GM19467 (cell line): ENCODE results near the gene CDH23.

Experiments
- ATAC-seq: cut with Tn5 transposase; IDR thresholded peaks from one replicate; pipeline ENCODE4 v1.9.1; 2021; ENCODE audit warnings: mild to moderate bottlenecking, moderate library complexity; ENCODE audit not compliant: unreplicated experiment

CDH23 gene

DNA sequence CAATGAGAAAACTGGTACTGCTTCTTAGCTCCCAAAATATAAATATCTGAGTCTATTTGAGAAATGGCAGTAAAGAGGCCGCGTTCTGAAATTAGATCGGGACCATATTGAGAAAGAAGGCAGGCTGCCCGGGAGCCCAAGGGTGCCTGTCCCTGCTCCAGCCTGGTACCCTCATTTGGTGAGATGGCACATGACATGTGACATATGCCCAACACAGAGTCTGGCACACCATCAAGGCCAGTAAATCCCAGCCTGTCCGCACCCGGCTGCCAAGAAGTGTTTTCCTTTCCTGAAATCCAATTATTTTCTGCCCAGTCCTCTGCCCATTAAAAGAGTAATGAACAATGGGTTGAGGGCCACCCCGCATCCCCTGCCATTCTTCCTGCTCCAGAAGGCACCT lies 66.4 kb downstream of the CDH23 start:
- no peak for ATAC-seq

DNA sequence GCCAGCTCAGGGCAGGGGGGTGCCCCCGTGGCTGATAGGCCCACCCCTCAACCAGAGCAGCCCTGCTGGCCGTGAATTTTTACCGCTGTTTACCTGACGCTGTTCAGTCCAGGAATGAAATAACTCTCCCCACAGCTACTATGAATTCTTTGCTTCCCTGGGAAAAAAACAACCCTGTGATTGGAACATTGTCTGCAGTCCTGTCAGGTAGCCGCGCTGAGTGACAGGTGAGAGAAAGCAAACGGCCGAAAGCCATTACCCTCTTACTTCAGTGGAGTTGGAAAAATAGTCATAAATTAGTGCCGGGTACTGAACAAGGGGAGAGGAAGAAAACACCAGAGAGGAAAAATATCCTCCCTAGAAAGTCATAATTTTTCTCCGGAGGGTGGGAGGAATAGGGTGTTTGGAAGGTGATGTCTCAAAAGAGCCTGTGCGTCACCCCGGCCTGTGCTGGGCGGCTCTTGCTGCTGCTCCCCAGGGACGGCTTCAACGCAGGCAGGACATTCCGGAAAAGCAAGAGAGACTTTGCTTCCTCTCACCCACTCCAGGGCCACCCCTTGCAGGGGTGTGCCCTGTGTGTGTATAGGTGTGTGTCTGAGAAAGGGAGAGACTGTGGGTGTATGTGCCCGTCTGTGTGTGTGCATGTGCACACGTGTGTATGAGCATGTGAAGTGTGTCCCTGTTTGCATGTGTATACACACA lies 69.0 kb downstream of the CDH23 start:
- no peak for ATAC-seq

DNA sequence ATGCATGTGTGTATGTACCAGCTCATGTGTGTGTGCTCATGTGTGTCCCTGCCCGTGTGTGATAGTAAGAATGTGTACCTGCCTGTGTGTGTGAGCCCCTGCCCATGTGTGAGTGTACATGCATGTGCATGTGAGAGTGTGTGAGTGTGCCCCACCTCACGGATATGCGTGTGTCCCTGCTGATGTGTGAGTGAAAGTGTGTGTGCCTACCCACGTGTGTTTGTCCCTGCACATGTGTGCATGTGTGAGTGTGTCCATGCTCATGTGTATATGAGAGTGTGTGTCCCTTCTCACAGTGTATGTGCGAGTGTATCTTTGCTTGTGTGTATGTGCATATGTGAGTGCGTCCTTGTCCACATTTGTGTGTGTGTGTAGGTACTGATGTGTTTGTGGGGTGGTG lies 69.6 kb downstream of the CDH23 start:
- no peak for ATAC-seq

DNA sequence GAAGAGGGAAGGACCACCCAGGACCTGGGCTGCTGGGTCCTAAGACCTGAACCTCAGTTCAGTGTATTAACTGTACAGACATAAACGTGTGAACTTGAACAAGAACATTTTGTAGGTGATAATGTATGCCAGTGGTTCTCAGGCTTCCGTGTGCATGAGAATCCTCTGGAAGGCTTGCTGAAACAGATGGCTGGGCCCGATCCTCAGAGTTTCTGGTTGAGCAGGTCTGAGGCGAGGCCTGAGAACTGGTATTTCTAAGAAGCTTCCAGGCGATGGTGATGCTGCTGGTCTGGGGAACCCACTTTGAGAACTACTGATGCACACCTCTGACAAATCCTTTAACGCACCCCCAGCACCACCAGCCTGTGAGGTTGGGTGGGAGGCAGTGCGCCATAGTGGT lies 70.4 kb downstream of the CDH23 start:
- ATAC-seq: no peak

DNA sequence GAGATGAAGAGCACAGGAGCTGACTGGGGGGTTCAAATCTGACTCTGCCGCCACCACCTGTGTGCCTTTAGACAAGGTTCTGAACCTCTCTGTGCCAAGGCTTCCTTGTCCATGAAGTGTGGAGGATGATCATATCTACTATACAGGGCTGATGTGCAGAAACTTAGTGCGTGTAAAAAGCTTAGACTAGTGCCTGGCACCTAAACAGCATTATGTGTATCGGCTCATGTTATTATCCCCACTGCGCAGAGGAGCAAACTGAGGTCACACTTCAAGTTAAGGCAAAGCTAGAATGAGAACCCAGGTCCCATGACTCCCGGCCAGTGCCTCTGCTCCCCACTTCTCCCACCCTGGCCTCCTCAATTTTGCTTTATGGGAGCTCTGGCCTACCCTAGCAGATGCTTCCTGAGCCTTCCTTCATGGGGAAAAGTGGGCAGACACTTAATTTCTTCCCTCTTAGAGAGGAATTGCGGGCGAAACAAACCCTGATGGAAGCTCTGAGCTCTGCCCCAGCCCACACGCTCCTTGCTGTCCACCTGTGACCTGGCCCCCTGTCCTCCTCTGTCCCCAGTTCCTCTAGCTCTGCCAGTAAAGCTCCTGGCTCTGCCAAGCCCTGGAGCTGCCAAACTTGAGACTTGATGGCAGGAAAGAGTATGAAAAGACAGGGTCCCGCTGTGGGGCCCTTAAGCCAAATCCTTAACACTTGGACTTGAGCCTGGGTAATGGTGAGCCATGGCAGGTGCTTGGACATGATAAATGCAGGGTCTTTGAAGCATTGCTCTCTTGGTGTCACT lies 71.0 kb downstream of the CDH23 start:
- no peak for ATAC-seq

DNA sequence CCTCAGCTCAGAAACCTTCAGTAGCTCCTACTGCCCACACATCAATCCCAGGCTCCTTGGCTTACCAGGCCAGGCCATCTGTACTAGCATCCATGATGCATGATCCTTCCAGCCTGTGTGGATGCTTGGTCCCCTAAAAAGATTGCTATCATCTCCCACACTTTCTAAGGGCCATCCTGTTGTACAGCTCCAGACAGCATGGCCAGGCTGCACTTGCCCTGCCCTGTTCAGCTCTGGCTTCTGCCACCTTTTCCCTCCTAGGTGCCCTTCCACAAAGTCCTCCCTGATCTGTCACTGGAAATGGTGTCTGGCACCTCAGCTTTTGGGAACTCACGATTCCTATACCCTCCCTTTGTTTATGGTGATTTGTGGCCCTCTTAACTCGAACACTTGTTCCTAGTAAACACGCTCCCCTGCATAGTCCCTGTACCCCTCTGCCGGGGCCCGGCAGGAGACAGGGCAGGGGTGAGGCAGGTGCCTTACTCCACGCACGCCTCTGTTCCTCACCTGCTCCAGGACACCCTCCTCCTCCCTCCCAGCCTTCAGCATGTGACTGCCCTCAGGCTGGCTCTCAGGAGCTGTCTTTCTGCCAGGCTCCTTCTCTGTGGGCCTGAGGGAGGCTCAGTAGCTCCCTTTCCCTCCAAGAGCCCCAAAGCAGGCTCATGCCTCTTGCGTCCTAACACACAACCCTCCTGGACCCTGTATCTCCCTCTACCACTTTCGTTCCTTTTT lies 71.8 kb downstream of the CDH23 start:
- no peak for ATAC-seq

DNA sequence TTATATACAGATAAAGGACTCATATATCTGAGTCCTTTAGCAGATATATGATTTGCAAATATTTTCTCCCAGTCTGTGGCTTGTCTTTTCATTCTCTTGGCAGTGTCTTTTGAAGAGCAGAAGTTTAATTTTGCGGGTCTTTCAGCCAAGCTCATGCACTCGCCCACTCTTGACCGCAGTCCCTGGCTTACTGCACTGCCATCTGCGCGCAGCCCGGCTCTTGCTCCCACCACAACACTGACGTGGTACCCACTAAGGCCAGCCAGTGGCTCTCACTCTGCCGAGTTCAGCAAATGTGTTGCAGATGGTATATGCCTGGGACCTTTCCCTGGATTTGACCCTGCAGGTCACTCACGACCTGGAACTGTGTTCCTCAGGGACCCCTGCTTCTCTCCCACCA lies 74.3 kb downstream of the CDH23 start:
- no peak for ATAC-seq

DNA sequence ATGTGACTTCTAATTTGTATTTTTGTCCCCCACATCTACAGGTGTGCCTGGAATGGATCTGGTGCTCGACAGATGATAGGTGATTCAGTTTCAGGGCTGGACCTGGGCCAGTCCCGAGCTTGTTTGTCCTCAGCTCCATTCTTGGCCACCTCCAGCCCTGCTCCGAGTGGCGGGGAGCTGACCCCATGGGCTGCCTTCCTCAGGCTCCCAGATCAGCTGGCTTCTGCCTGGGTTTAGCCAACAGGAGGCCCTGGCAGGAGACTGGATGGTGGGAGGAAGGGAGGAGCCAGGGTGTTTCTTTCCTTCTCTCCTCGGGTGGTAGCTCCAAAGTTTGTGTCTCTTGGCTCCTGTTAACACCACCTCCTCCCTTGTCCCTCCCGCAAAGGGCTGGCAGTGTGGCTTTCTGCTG lies 75.2 kb downstream of the CDH23 start:
- no peak for ATAC-seq

DNA sequence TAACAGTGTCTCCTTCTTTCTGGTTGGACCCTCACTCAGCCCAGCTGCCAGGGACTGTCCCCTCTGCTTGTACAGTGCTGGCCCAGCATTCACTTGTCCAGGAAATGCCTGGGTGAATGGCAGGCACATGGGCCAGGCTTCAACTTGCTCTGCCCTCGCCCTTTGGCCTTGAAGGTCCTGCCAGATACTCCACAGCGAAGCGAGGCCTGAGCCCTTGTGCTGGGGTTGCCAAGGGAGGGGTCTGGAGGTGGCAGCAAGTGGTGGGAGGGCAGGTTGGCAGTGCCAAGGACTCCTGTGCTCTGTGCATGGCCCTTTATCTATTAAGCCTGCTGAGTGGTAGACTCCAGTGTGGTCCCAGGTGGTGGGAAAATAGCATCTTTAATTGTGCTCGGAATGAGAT lies 75.7 kb downstream of the CDH23 start:
- no peak for ATAC-seq

DNA sequence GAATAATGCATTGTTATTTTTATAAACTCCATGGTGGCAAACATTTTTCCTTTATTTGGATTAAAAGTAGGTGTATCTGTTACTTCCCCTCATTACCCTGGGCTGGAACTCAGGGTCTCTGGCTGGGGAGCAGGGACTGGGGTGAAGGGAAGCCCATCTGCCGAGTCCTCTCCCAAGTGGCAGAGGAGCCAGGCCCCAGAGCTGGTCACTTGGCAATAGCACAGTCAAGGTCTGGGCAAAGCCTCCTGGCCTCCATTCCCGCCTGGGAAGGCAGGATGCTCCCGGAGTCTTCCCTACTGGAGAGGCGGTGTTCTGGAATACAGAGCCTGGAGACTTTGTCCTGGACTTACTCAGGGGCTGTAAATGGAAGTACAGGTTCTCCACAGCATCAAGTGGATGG lies 76.2 kb downstream of the CDH23 start:
- ATAC-seq: no peak

DNA sequence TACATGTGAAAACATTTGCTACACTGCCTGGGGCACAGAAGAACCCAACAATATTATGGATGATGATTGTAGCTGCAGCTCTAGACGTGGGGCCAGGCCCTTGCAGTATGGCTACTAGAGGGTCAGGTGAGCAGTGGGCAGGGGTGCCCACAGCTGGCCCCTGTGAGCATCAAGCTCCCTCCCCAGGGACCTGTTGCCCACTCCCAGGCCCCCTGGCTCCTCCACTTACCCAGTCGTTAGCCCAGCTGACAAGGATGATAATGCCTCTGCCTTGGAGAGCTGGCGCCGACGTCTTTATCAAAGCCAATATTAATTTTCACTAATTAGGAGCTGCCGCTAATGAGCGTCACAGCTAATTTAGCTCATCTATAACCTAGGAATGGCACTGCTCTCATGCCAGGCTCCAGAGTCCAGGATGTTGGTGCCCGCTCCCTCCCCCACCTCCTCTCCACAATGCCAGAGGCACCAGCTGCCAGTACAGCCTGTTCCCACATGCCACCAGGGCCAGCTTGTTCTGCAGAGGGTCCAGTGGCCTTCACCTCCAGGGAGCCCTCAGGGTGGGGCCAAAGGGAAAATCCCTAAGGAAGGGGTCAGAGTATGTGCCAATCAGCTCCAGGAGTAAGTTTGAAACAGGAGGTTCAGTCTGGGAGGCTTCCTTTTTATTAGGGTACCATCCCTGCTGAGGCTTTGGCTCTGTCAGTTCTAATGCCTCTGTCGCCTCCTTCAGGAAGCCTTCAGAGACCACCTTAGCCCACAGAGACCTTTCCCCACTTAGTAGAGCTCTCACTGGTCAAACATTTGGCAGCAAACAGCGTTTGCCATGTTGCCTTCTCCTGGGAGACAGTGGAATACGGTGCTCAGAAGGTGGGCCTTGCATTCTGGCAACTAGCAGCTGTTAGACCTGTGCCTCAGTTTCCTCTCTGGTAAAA lies 77.2 kb downstream of the CDH23 start:
- ATAC-seq: no peak

DNA sequence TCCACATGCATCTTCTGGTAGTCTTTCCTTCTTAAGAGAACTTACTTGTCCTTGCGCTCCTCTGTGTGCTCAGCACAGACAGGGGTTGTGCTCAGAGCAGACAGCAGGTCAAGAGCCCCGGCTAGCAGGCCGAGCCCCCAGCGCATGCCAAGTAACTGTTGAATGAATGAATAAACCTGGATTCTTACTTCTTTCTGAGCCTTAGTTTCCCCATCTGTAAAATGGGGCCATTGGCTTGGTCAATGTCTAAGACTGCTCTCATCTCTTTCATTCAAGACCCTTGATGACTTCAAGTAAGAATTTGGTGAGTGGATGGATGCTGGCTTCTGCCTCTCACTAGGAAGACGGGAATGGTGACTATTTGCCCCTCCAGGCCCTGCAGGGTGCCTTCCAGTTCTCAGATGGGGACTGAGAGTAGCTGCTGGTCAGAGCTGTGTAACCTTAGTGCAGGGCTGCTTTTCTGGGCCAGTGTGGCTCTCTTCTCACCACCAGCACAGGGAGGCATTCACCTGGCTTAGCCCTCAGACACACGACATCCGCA lies 78.1 kb downstream of the CDH23 start:
- ATAC-seq: no peak

DNA sequence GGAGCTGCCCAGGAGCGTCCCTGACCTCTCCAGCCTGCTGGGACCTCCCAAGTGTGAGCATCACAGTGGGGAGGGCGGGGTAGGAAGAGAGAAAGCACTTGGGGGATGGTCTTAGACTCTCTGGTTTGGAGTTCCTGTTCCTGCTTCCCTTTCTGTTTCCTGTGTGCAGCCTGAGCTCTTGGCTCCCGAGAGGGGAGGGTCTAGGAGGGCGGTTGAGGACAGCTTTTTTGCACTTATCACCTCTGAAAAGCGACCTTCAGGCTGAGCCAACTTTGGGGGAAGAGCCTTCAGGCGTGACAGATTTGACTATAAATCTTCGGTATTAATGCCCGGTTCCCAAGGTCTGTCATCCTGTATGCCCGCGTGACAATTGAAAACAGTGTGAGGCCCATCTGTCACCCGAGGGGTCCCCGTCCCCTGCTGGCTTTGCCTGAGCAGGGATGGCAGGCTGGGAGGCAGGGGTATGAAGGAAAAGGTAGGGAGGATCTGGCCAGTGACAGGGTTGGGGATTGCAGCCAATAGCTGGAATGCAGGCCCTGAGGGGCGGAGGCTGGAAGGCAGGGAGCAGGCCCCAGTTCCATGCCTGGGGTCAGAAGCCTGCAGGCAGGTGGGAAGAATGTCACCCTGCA lies 78.6 kb downstream of the CDH23 start:
- ATAC-seq: no peak

DNA sequence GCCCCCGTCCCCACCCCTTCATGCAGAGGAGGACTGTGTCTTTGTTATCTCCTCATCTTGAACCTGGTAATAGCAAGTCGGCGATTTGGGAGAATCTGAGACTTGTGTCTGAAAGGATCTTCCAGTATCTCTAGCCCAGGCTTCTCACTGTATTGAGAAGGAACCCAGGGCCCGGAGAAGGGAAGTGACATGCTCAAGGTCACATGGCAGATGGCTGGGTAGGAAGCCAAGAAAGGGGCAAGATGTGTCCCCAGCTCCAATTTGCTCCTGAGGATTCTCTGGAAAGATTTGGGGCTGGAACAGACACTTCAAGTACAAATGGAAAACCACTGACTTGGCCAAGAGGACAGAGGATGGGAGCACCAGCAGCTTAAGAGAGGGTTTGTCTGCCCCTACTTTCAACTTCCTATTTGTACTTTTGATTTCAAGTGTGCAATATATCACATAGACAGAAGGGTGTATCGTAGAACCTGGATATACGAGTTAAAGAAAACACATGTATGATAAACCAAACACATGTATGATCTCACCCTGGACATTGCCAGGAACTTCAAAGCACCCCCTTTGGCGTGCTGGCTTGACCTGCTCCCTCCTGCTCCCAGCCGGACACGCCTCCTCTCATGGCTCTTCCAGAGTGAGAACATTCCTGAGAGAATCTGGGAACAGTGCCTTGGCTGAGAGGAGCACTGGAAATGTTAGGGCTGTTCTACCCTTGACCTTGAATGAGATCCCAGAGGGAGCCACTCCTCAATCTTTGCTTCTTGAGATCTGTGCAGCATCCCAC lies 79.7 kb downstream of the CDH23 start:
- ATAC-seq: no peak

DNA sequence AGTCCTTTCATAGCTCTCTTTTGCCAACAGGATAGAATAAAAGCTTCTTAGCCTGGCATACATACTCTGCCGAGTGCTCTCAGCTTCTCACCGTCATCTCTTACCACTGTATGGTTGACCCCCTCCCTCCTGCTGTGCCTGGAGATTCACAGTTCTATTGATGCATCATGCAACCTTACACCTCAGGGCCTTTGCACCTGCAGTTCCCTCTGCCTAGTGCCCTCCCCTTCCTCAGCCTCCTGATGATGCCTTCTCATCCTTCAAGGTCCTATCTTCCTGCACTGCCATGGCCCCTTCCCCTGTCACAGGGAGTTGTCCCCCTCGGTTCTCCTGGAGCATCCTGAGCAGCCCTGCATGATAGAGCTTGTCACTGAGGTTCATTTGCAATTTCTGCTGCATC lies 81.5 kb downstream of the CDH23 start:
- no peak for ATAC-seq

DNA sequence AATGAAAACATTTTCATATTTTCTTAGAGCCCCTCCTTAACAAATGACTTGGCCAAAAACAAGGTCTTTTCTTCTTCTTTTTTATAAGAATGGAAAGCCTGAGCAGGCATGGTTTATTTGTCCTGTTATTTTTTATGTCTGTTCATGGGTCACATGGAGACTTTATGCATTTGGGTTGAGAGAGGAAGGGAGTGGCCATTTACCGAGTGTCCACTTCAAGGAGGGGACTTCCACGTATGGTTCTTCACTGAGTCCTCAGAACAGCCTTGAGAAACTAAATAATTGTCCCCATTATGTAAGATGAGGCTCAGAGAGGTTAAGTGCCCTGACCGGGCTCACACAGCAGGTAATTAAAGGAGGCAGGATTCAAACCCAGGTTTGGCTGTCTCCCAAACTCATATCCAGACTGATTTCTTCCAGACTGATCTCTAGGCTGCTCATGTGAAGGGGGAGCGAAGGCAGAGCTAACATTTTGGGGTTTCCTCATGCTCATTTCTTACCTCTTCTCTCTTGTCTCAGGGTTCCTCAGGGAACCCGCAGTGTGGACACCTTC lies 82.2 kb downstream of the CDH23 start:
- ATAC-seq: no peak

DNA sequence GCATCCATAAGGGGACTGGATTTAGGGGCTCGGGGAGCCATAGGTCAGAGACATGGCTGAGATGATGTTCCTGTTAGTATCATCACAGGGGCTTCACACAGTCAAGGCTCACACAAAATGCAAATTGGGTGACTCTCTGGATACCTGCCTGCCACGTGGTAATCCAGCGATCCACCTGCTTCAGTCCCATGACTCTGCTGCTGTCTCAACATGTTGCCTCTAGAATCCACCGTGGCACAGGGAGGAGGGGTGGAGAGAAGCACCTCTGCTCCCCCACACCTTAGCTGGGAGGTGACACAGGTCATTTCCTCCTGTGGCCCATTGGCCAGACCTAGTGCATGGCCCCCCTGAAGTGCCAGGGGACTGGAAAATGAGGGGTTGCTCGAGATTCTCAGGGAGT lies 83.1 kb downstream of the CDH23 start:
- ATAC-seq: no peak

DNA sequence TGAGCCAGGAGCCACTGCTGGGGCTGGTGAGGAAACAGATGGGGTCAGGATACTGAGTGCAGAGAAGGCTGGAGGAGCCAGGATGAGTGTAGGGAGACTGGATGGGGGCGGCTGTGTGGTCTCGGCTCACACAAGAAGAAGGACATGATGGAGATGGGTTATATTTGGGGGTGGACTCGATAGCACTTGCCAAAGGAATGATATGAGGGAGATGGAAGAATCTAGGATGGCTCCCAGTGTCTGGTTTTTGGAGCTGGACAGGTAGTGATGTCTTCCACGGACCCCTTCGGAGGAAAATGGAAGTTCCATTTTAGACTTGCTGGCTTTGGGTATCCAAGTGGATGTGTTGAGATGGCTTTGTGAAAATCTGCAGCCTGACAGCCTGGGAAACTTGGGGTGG lies 83.9 kb downstream of the CDH23 start:
- ATAC-seq: no peak
